GM23248 (cell line): ENCODE measurements around the gene SMIM31.

Experiments
- EZH2 ChIP-seq: fragments of 200-600 bp; sonication (generic); IDR thresholded peaks from 2 replicates; pipeline ENCODE4 v1.6.1; 2018; ENCODE audit warnings: antibody characterized with exemption, mild to moderate bottlenecking; ENCODE audit not compliant: insufficient read depth, poor library complexity, severe bottlenecking
- EZH2phosphoT487 ChIP-seq: fragments of 200-600 bp; sonication (generic); IDR thresholded peaks from 2 replicates; pipeline ENCODE4 v1.6.1; 2018; ENCODE audit warnings: antibody characterized with exemption, moderate library complexity, mild to moderate bottlenecking, low read depth; ENCODE audit not compliant: insufficient read depth

DNA sequence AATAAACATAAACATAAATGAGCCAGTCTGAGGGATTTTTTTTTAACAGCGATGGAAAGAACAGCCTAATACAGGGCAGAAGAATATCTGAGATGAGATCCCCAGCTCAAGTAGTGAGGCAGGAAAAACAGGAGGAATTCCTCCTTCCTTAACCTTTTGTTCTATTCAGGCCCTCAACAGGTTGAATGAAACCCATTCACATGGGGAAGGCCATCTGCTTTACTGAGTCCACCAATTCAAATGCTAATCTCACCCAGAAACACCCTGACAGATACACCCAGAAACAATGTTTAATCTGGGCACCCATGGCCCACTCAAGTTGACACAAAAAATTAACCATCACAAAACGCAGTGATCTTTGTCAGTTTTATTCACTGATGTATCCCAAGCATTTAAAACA, 45.5 kb downstream of the SMIM31 start:
- no peak for TF ChIP-seq EZH2
- TF ChIP-seq EZH2phosphoT487, result no peak
